Upper lobe of left lung (tissue), 4 donors: Measurements from ENCODE around the gene FBXO48.

Experiments
- CTCF ChIP-seq, 6 experiments: fragments of 450-650 bp in 4 of 6; fragments of 200-600 bp in 2 of 6; sonication (generic) in 2 of 6; IDR thresholded peaks; one replicate each; pipeline ENCODE4 v1.5.1; 2016 to 2019; ENCODE audit warnings: antibody characterized with exemption in 6 of 6
- POLR2AphosphoS5 ChIP-seq, 2 donors: sonication (generic); formaldehyde crosslinking; IDR thresholded peaks; one replicate each; pipeline ENCODE4 v1.5.1; 2017; ENCODE audit warnings: antibody characterized with exemption in 2 of 2

GRCh38 chr2:68506170-68506569 lies 39.1 kb upstream of the FBXO48 start:
- no peak for TF ChIP-seq CTCF (IDR thresholded peaks at IDR 0.05)
- no peak for TF ChIP-seq POLR2AphosphoS5 (IDR thresholded peaks at IDR 0.05)
